ENCODE results near the gene ADIPOQ. TPM values are rescaled to one million over a fixed set of nuclear protein-coding genes. Genes with fewer than 3 reads are reported as not detected.
"Not testable (repeated sequence)": the region's sequence is repeated elsewhere in the genome, so short reads cannot be mapped to it uniquely, and the experiment has no call there.

ADIPOQ gene
- total and polyA plus RNA-seq, 3 donors from 2014 or later, result 0.12 to 1.5 TPM; not detected in 1

DNA sequence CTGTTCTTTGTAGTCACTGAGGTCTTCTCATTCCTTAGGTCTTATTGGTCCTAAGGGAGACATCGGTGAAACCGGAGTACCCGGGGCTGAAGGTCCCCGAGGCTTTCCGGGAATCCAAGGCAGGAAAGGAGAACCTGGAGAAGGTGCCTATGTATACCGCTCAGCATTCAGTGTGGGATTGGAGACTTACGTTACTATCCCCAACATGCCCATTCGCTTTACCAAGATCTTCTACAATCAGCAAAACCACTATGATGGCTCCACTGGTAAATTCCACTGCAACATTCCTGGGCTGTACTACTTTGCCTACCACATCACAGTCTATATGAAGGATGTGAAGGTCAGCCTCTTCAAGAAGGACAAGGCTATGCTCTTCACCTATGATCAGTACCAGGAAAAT lies 11.6 kb downstream of the ADIPOQ start:
- H3K4me1 ChIP-seq, result no peaks in the 10 kb centered on the region
- no peaks in the 10 kb centered on the region for H3K27me3 ChIP-seq
- no peak overlapping the region for H3K4me3 ChIP-seq
- H3K9me3 ChIP-seq, result no peaks in the 10 kb centered on the region
- H3K36me3 ChIP-seq (ENCODE audit: low read depth, missing control alignments), result no peaks in the 10 kb centered on the region
- H3K27ac ChIP-seq, result no peak overlapping the region
- no peak for DNase-seq
- TF ChIP-seq, protein P1, sequence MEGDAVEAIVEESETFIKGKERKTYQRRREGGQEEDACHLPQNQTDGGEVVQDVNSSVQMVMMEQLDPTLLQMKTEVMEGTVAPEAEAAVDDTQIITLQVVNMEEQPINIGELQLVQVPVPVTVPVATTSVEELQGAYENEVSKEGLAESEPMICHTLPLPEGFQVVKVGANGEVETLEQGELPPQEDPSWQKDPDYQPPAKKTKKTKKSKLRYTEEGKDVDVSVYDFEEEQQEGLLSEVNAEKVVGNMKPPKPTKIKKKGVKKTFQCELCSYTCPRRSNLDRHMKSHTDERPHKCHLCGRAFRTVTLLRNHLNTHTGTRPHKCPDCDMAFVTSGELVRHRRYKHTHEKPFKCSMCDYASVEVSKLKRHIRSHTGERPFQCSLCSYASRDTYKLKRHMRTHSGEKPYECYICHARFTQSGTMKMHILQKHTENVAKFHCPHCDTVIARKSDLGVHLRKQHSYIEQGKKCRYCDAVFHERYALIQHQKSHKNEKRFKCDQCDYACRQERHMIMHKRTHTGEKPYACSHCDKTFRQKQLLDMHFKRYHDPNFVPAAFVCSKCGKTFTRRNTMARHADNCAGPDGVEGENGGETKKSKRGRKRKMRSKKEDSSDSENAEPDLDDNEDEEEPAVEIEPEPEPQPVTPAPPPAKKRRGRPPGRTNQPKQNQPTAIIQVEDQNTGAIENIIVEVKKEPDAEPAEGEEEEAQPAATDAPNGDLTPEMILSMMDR (IDR thresholded peaks at IDR 0.05), result no peak
- no peak for TF ChIP-seq POLR2A (IDR thresholded peaks at IDR 0.05)
- intact Hi-C loops (cut with DNase I; ENCODE audit: low total_unique reads), result loop anchor here (10.0 kb wide), 1 partner anchor 311 kb away; no protein-coding TSS in a partner anchor
- WGBS, 2 donors, result 95 to 98% methylated on average over 8 of the region's 8 CpGs

DNA sequence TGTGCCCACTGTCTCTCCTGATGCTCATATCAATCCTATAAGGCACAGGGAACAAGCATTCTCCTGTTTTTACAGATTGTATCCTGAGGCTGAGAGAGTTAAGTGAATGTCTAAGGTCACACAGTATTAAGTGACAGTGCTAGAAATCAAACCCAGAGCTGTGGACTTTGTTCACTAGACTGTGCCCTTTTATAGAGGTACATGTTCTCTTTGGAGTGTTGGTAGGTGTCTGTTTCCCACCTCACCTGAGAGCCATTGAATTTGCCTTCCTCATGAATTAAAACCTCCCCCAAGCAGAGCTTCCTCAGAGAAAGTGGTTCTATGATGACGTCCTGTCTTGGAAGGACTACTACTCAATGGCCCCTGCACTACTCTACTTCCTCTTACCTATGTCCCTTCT lies 12.4 kb downstream of the ADIPOQ start:
- whole genome bisulfite sequencing, 2 donors, result 0% methylated on average over 1 of the region's 1 CpG
- Histone ChIP-seq H3K27ac (no peak overlapping the region), H3K36me3 (ENCODE audit: low read depth, missing control alignments) (no peaks in the 10 kb centered on the region), H3K4me1 (no peaks in the 10 kb centered on the region), H3K9me3 (no peaks in the 10 kb centered on the region), H3K27me3 (no peaks in the 10 kb centered on the region), H3K4me3 (no peak overlapping the region)
- DNase-seq, result no peak
- TF ChIP-seq POLR2A (IDR thresholded peaks at IDR 0.05), result no peak
- TF ChIP-seq, protein P1 (IDR thresholded peaks at IDR 0.05), result no peak
- intact Hi-C loops (cut with DNase I; ENCODE audit: low total_unique reads), result loop anchor here (10.0 kb wide), 1 partner anchor 310 kb away; no protein-coding TSS in a partner anchor

DNA sequence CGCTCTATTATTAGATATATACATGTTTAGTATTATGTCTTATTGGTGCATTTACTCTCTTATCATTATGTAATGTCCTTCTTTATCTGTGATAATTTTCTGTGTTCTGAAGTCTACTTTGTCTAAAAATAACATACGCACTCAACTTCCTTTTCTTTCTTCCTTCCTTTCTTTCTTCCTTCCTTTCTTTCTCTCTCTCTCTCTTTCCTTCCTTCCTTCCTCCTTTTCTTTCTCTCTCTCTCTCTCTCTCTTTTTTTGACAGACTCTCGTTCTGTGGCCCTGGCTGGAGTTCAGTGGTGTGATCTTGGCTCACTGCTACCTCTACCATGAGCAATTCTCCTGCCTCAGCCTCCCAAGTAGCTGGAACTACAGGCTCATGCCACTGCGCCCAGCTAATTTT lies 15.2 kb downstream of the ADIPOQ start:
- TF ChIP-seq, protein P1 (IDR thresholded peaks at IDR 0.05), result no peak
- no peak for TF ChIP-seq POLR2A (IDR thresholded peaks at IDR 0.05)
- Histone ChIP-seq H3K4me1 (no peaks in the 10 kb centered on the region), H3K27me3 (no peaks in the 10 kb centered on the region), H3K9me3 (no peaks in the 10 kb centered on the region), H3K36me3 (ENCODE audit: low read depth, missing control alignments) (no peaks in the 10 kb centered on the region), H3K27ac (no peak overlapping the region), H3K4me3 (no peak overlapping the region)
- intact Hi-C loops (cut with DNase I; ENCODE audit: low total_unique reads), result loop anchor here (10.0 kb wide), 1 partner anchor 307 kb away; no protein-coding TSS in a partner anchor
- 85 to 89% methylated on average over 4 of the region's 4 CpGs for WGBS, 2 donors
- no peak for DNase-seq

DNA sequence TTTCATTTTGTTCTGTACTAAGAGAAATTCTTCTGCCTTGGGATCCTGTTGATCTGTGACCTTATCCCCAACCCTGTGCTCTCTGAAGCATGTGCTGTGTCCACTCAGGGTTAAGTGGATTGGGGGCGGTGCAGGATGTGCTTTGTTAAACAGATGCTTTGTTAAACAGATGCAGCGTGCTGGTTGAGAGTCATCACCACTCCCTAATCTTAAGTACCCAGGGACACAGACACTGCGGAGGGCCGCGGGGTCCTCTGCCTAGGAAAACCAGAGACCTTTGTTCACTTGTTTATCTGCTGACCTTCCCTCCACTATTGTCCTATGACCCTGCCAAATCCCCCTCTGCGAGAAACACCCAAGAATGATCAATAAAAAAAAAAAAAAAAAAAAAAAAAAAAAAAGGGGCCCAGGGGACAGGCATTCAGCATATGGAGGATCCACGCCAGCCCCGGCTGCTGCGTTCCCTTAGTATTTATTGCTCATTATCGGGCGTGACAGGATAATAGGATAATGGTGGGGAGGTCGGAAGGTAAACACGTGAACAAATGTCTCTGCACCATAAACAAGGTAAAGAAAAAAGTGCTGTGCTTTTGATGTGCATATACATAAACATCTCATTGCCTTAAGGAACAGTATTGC lies 22.8 kb downstream of the ADIPOQ start:
- no CpG with 5 or more reads among the region's 13 CpGs for WGBS, 2 donors
- H3K27me3 ChIP-seq; intact Hi-C loops (cut with DNase I; ENCODE audit: low total_unique reads); DNase-seq; H3K36me3 ChIP-seq (ENCODE audit: low read depth, missing control alignments); H3K4me1 ChIP-seq; H3K27ac ChIP-seq; H3K9me3 ChIP-seq; H3K4me3 ChIP-seq: not testable (repeated sequence)

DNA sequence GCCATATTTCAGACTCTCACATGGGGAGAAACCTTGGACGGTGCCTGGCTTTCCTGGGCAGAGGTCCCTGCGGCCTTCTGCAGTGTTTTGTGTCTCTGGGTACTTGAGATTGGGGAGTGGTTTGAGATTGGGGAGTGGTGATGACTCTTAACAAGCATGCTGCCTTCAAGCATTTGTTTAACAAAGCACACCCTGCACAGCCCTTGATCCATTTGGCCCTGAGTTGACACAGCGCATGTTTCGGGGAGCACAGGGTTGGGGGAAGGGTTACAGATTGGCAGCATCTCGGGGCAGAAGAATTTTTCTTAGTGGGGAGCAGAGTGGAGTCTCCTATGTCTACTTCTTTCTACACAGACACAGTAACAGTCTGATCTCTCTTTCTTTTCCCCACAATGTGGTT lies 23.6 kb downstream of the ADIPOQ start:
- no CpG with 5 or more reads among the region's 5 CpGs for WGBS, 2 donors
- intact Hi-C loops (cut with DNase I; ENCODE audit: low total_unique reads); H3K9me3 ChIP-seq; H3K36me3 ChIP-seq (ENCODE audit: low read depth, missing control alignments); DNase-seq; H3K4me3 ChIP-seq; H3K27ac ChIP-seq; H3K4me1 ChIP-seq; H3K27me3 ChIP-seq: not testable (repeated sequence)
